IPS-11a (cell line): Measurements from ENCODE around the gene POLR1E.

Experiments used
- H3K4me3 ChIP-seq: one replicate; pipeline ENCODE4 v1.5.1; 2013; ENCODE audit warnings: low read depth, low read length, control low read depth

Gene POLR1E

DNA sequence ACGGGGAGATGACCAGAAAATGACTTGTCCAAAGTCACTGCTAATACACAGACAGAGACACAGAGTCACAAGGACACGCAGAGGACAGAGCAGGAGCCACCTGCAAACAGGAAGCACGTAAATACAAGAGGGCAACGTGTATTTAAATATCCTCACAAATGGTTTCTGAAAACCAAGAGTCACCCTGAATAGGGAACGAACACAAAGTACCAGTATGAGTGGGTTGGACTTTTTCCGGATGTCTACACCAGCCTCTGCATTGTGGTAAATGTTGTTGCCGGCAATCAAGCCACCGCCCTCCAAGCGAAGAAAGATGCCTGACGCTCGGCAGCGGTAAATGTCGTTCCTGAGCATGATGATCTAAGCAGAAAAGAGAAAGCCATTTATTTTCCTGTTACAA lies 46.0 kb downstream of the POLR1E start:
- H3K4me3 ChIP-seq = no peak overlapping the region

- H3K4me3 ChIP-seq = no peak overlapping the region
Measured at GRCh38 chr9:37534412-37534811, 48.7 kb downstream of the POLR1E start.

GRCh38 chr9:37534901-37535300 lies 49.2 kb downstream of the POLR1E start:
- H3K4me3 ChIP-seq = no peak overlapping the region

- H3K4me3 ChIP-seq = no peak overlapping the region
Measured at GRCh38 chr9:37538099-37538498, 52.4 kb downstream of the POLR1E start.

GRCh38 chr9:37539634-37540033 lies 53.9 kb downstream of the POLR1E start:
- H3K4me3 ChIP-seq = no peak overlapping the region

DNA sequence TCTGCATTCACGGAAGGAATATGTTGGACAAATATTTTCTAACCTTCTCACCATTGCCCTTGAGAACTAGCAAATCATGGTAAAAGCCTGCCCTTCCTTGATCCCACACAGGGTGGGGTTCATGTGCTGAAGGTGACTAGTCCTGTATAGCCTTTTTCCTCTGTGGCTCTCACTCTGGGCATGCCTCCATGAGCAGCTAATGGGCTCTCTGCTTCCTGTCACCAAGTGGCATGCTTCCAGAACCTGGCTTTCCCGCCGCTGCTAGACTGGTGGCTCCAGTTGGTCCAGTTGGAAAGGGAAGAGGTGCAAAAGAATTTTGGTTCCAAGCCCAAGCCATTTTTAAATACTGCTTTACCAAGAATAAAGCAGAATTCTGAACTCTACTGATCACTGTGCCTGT lies 54.9 kb downstream of the POLR1E start:
- H3K4me3 ChIP-seq = no peak overlapping the region

GRCh38 chr9:37541465-37541864 lies 55.7 kb downstream of the POLR1E start:
- H3K4me3 ChIP-seq = no peak overlapping the region

DNA sequence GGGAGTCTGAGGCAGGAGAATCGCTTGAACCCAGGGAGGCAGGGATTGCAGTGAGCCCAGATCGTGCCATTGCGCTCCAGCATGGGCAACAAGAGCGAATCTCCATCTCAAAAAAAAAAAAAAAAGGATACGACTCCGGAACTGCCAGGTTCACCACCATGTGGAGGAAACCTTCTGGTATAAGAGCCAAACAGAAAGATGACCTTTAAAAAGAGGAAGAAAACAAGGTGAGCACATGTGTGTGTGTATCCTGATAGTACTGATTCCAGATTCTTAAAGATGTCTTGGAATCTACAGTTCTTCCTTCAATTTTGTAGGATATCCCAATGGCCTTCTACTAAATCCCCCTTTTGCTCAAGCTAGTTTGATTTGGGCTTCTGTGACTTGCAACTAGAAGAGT lies 56.7 kb downstream of the POLR1E start:
- no peak overlapping the region for H3K4me3 ChIP-seq

DNA sequence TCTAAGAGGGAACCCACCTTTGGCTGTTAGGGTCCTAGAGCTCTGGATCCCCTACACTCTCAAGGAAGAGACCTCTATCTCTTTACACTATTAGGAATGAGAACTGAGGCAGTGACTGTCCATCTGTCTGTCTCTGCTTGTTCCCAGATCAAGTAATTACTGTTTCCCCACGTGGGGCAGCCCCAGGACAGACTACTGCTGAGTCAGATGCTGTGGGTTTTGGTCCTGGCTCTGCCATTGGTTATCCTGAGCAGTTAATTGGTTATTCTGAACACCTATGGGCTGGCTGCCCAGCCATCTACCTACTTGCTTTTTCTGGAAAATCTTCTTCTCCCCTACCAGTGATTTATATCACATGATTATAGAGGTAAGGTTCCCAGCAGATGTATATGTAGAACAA lies 57.1 kb downstream of the POLR1E start:
- no peak overlapping the region for H3K4me3 ChIP-seq

DNA sequence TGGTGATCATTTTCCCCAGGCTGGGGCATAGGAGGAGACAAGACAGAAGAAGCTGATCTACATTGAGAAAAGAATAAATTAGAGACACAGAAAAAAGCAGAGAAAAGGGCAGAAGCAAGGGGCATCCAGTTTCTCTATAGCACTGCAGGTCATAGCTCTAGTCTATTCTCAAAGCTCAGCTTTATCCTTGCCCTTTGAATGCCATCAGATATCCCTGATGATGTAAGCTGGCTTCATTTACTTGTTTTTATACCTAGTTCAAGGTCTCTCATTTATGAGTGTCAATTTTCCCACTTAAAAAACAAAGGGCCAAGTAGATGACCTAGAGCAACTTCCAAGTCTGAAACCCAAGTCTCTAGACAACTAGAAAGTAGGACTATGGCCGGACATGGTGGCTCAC lies 57.7 kb downstream of the POLR1E start:
- H3K4me3 ChIP-seq = no peak overlapping the region

GRCh38 chr9:37547328-37547878 lies 61.7 kb downstream of the POLR1E start:
- H3K4me3 ChIP-seq = no peak overlapping the region

DNA sequence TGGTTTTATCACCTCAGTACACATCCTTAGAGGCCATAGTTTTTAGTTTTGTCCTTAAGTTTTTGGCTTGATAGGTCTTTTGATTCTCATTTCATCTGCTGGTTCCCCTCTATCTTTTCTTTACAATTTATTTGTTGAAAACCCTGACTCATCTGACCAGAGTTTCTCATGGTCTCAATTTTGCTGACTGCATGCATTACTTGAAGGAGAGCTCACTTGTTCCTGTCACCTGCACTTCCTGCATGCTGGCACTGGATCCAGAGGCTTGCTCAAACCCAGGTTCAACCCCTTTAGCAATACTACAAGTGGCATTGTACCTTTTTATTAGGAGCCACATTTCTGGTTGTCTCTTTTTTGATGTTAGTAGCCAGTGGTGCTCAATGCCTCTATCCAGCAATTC lies 63.8 kb downstream of the POLR1E start:
- no peak overlapping the region for H3K4me3 ChIP-seq

GRCh38 chr9:37550781-37551180 lies 65.0 kb downstream of the POLR1E start:
- no peak overlapping the region for H3K4me3 ChIP-seq

DNA sequence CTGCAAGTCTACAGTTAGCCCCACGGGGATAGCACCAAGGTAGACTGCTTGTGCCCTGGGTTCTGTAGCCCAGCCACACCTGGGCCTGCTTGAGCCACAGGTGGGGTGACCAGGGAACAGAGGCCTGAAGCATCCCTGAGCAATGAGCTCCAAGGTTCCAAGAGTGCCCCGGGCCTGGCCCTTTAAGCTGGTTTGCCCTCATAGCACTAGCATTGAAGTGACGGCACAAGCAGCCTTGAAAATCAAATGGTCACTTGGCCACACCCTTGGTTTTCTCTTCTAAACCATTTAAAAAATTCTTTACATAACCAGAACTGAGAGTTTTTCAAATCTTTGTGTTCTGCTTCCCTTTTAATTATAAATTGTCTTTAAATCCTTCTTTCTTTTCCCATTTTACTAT lies 65.7 kb downstream of the POLR1E start:
- no peak overlapping the region for H3K4me3 ChIP-seq

DNA sequence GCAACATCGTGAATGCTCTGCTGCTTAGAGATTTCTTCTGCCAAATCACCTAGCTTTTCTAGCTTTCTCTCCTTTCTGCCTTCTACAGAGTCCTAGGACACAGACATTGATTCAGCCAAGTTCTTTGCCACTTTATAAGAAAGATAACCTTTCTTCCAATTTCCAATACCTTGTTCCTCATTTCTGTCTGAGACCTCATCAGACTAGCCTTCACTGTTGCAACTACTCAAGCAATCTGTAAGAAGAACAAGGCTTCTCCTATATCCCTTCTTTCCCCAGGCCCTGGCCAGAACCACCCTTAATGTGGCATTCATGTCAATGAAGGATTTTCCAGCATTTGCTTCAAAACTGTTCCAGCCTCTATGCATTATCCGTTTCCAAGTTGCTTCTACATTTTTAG lies 66.1 kb downstream of the POLR1E start:
- H3K4me3 ChIP-seq = no peak overlapping the region
